GM18505 (cell line): ENCODE measurements around the gene AFAP1.

ENCODE experiments used
- ATAC-seq: cut with Tn5 transposase; IDR thresholded peaks from one replicate; pipeline ENCODE4 v1.9.1; 2021; ENCODE audit not compliant: unreplicated experiment
- POLR2A ChIP-seq: IDR thresholded peaks from 4 replicates; pipeline ENCODE4 v1.6.1; 2011; ENCODE audit warnings: borderline replicate concordance; ENCODE audit not compliant: insufficient read depth, insufficient read length; ENCODE audit errors: extremely low read depth

AFAP1 gene

DNA sequence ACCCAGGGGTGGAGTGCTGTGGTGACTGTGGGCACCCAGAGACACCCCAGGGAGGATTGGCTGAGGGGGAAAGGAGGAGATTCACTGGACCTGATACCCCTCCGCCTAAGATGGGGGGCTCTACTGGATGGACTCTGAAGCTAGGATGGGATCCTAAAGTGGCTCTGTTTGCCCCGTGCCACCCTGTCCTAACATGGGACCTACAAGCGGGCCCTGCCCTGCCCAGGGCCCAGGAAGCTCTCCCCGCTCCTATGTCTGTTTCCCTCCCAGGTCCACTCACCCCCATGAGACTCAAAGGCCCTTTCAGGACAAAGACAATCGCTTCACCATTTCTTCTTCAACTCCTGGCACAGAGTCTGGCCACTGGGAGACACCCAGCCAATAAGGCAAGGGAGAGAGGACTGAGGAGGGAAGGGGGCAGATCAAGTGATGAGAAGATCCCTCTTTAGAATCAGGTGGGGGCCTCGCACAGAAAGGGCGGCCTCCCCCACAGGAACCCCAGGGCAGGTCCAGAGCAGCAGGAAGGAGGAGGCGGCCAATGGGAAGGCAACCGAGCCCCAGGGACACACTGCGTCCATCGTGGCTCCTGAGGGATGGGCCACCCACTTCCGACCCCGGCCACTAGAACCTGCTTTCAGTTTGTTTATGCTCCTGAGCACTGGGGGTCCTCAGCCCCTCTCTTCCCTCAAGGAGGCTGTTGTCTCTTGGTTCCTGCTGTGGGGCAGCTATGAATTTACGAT, 155.4 kb downstream of the AFAP1 start:
- no peak for TF ChIP-seq POLR2A
- ATAC-seq: no peak

DNA sequence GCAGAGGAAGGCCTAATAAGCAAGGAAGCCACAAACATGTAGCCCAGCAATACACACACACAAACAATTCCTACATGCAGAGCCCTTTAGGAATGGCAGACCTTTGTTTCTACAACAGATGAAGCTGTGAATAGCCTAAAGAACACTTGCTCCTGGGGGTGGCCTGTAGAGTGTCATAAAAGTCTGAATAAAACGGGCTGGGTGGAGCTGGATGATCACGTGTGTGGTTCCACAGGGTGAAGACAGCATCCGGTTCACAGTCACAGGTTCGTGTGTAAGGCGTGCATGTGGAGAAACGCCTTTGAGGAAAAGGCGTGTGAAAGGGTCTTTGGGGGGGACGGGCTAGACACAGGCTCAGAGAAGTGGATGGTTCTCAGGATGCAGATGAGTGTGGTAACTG, 156.1 kb downstream of the AFAP1 start:
- no peak for TF ChIP-seq POLR2A
- ATAC-seq: no peak

DNA sequence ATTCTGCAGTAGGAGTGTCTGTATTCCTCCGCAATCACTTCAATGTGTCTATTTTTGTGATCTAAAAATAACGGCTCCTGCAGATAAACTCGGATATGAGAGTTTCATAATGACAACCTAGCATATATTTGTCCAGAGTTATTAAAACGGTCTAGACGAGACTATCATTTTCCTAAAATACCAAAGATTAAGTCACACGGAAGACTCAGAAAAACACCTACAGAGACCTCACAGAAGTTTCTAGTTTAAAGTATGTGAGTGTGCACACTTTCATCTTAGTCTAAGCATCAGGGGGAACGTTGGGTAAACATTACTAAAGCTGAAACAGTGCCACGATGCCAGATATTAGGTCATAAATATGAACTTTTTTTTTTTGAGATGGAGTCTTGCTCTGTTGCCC, 156.9 kb downstream of the AFAP1 start:
- no peak for ATAC-seq
- TF ChIP-seq POLR2A: no peak

DNA sequence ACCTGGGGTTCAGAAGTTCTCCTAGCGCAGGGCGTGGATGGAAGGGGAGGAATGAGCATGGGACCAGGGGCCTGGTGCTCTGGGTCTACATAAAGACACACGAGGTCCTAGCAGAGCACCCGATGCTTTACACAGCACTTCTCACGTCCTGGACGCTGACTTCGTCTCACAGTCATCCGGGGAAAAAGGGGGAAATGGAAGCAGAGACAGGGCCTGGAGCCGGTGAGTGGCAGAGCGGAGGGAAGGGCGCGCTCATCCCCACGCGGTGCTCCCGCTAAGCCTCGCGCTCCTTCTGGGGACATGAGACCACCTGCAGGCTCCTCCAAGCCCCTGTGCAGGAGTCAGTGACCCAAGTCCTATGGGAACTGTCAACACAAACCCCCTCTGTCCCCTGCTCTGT, 157.7 kb downstream of the AFAP1 start:
- TF ChIP-seq POLR2A: no peak
- ATAC-seq: no peak

DNA sequence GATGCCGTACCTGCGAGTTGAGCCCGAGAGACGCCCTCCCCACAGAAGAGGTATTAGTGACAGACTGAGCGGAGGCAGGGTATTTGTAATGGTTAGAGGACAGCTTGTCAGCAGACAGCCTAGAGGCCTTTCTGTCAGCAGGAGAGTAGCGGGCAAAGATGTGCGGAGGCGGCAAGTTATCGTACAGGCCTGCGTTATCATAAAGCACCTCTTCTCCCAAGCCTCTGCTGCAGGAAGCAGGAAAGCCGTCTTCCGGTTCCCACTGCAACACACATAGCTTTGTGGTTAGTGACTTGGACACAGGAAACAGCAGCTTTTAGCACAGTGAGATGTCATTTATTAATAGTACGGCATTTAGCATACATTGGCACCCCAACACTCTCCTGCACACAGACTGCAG, 158.3 kb downstream of the AFAP1 start:
- TF ChIP-seq POLR2A: no peak
- ATAC-seq: no peak

DNA sequence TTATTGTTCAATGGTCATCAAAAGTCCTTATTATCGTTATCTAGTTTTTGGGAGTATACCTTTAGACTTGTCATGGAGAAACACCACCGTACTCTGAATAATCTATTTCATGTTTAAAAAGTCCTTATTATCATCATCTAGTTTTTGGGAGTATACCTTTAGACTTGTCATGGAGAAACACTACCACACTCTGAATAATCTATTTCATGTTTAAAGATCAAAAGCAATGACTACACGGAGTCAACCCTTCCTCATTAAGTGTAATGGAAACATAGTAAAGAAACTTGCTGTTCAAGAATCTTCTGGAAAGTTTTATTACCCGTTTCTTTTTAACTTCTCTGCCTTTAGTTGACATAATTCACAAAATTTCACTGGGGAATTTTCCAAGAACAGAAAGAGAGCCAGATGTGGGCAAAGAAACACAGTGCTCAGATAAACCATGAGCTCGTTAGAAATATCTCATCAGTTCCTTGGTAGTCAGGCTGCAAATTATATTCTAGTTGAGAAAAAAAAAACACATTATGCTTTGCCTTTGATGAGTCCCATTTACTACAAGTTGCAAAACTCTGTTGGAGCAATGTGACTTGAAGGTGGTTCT, 158.8 kb downstream of the AFAP1 start:
- TF ChIP-seq POLR2A: no peak
- no peak for ATAC-seq

DNA sequence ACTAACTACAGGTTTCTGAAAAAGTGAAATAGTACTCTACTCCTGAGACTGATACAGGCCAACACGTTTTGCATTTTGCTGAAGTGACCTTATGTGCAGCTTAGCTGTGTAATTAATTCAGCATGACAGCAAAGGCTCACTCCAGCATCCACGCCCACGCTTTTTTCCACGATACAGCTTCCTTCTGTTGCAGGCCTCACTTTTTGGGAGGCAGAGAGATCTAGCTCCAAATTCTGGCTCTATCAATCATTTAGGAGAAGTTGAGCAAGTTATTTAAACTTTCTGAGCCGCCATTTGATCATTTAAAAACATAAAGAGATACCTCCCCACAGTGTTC, 160.3 kb downstream of the AFAP1 start:
- ATAC-seq: no peak

DNA sequence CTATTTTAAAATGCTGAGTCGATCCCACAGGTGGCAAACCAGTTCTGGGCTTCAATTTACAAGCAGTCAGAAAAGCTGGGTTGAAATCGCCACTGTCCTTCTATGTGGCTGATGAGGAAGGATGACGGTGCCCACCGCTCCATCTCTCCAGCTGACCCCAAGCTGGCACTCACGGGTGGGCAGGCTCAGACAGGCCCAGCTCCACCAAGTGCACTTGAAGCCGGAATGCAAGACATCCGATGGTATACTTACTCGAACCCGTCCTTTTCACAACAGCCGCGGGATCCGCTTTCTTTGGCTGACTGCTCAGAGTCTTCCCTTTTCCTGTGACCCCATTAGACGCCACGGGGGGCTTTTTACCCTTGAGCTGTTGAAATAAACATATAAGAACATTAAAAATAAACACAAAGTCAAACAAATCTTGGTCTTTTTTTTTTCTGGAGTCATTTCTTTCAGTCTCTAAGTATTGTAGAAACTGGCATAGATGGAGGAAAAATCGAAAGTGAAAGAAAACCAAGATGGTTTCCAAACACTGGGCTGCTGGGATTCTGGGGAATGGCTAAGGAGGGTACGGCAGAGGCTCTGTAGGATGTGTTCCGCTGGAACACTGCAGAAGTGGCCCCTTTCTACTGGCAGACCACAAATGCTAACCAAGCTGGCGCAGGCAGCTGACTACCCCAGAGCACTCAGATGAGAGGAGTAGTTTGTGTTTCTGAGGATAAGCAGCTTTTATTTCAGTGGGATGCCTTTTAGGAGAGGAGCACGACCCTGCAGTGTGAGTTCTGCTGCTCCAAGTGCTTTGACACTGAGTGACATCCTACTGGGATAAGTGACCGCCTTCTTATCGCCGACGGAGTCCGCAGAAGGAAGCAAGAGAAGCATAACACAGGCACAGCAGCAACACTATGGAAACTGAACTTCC, 160.9 kb downstream of the AFAP1 start:
- TF ChIP-seq POLR2A: no peak
- ATAC-seq: no peak

More for the DNA sequence above, 160.3 kb downstream of the AFAP1 start:
- no peak for TF ChIP-seq POLR2A

DNA sequence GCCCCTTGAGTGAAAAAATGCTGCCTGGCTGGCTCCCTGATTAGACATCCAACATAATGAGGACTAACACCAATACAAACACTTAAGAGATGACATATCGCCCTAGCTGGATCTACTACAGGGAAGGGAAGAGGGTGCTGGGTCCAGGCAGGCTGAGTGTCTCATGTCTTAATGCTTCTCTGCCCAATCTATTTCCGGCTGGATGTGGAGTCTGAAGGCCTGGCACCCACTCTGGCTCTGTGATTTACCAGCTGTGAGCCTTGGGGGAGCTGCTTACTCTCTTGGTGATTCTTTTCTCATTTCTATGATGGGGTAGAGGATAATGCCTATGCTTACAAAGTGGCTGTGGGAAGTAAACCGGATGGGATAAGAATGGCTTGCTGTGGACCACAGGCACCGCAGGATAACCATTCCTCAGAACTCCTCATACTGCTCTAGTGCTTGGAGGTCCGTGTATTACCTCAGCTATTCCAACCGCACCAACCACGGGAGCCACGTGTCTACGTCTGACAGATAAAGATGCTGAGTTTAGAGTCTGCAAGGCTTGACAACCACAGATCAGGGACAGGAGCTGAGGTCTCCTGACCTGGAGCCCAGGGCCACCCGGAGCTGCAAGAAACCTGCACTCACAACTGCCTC, 161.7 kb downstream of the AFAP1 start:
- TF ChIP-seq POLR2A: no peak
- ATAC-seq: no peak

DNA sequence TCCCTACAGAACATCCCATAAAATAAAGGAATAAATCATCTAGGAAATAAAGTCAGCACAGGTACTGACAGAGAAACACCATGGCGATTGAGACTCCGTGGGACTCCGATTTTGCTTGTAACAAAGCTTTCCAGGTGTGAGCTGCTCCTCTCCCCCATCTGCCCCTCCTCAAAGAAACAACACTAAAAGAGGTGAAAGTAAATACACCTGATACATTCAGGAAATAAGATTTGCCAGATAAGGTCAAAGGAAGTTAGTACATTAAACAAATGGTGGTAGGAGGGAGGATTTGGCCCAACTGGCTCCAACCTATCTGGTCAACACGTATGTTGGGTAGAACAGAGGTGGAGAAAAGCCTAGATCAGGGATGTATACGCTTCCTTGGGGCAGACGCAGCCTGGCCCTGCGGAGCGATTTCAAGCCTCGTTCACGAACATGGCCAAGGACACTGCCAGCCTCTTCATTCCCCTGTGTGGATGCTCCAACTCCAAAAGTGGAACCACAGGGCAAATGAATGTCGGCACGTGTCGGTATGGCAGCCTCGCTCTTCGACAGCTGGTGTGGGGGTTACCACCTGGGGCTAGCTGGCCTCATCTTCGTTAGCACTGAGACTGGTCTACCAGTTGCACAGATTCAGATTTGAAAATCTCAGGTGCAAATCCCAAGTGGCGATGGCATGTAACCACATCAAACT, 162.5 kb downstream of the AFAP1 start:
- ATAC-seq: no peak
- no peak for TF ChIP-seq POLR2A

DNA sequence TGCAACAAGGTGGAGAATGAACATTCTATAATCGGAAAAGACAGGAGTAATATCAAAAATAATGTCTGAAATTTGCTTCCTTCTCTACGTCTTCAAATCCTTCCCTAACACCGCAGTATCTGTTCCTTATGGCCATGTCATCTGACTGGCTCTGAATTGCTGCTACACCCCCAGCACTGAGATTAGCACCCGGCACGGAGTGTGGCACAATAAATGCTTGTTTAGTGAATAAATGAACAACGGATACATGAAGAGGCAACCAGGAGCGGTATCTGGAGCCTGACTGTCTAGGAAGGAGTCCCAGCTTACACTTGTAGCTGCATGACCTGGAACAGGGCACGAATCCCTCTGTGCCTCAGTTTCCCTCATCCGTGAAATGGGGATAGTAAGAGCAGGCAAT, 164.3 kb downstream of the AFAP1 start:
- ATAC-seq: no peak
- no peak for TF ChIP-seq POLR2A

DNA sequence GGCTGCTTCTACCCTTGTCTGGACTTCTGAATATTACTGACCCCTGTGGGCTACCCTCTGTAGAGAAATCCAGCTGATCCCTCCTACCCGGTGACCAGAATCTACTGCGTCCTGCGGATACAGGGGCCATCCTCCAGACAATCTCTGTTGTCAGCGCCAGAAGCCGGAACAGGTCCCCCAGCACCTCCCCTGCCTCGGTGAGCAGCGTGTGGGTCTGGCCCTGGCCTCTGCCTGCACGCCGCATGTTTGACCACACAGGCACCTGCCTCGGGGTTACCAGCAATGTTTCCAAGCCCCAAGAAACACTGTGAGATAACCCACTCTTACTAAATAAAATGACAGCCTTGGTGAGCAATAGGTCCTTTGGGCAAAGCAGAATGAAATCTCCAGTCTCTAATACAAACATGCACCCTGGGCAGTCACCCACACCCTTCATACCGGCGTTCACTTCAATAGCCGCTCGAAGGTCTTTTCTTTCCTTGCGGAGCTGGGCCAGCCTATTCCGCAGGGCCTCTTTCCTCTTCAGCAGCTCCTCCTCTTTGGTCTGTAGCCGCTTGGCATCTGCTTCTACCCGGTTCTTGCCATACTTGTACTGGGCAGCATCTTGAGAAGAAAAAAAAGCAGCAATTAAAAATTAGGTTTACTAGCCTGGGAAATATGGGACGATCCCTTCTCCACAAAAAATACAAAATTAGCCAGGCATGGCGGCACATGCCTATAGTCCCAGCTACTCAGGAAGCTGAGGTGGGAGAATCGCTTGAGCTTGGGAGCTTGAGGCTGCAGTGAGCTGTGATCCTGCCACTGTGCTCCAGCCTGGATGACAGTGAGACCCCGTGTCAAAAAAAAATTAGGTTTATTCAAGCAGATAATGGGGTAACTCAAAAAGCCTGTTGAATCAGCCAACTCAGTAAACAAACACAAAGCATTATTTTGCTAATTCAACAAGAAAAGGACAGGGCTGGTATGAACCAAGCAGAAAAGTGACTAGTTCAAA, 165.1 kb downstream of the AFAP1 start:
- ATAC-seq: no peak
- TF ChIP-seq POLR2A: no peak

DNA sequence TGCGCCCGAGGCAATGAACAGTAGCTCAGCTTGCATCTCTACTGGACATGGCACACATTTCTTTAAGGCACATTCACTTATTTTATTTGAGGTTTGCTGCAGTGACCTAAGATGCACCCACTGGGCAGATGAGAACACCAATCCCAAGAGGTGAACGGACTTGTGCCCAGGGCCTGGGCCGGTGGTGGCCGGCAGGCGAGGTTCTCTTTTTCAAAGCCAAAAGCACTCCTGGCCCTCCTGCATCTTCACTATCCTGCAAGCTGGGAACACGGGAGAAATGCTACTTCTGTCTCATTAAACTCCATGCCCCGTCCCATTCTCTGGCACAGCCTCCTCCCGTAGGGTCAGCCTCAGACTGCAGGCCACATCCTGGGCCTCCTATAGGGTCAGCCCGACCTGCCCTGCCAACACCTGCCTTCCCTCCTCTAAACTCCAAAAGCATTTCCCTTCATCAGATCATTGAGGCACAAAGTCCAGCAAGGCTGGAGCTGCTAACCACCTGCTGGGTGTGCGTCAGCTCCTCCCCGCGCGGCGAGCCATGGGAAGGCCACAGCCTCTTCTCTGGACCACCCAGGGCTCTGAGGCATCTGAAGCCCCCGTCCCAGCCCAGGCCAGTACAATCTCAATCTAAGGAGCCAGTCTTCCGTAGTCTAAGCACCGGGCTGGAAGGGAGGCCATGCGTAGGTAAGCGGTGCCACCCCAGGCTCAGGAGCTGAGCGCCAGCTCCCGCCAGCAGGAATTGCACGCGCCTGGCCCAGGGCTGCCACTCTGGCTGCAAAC, 166.1 kb downstream of the AFAP1 start:
- no peak for ATAC-seq
- no peak for TF ChIP-seq POLR2A
